NT2/D1 (cell line): ENCODE measurements around the gene PYROXD2.

Source experiments
- SUZ12 ChIP-seq: IDR thresholded peaks from 2 replicates; pipeline ENCODE4 v1.6.1; 2011; ENCODE audit not compliant: insufficient read length, insufficient read depth; ENCODE audit errors: extremely low read depth
- ZNF274 ChIP-seq: IDR thresholded peaks from 2 replicates; pipeline ENCODE4 v1.6.1; 2011; ENCODE audit warnings: mild to moderate bottlenecking, low read depth, low read length

- TF ChIP-seq ZNF274 (no peak), SUZ12 (no peak)
Observed at GRCh38 chr10:98369801-98370200, 45.2 kb downstream of the PYROXD2 start.
